KMS-11 (cell line): ENCODE measurements around the gene AMOTL1.
A peak's percentile ranks its signal among the peaks of the same experiment; 100 is the strongest.

Experiments used
- H2AFZ ChIP-seq: fragments of 200-600 bp; sonication (generic); 2 replicates; pipeline ENCODE4 v1.6.1; 2016; ENCODE audit warnings: antibody characterized with exemption, mixed run types, low read depth
- H3K27ac ChIP-seq: fragments of 200-600 bp; sonication (generic); 2 replicates; pipeline ENCODE4 v1.6.1; 2016; ENCODE audit warnings: mild to moderate bottlenecking, mixed run types
- H3K27me3 ChIP-seq: fragments of 200-600 bp; sonication (generic); 2 replicates; pipeline ENCODE4 v1.6.1; 2017; ENCODE audit warnings: mild to moderate bottlenecking, low read depth, mixed run types, moderate library complexity; ENCODE audit not compliant: insufficient read depth
- H3K36me3 ChIP-seq: fragments of 200-600 bp; sonication (generic); 2 replicates; pipeline ENCODE4 v1.6.1; 2017; ENCODE audit warnings: mild to moderate bottlenecking, mixed run types; ENCODE audit not compliant: insufficient read depth
- H3K4me1 ChIP-seq: fragments of 200-600 bp; sonication (generic); 2 replicates; pipeline ENCODE4 v1.6.1; 2016; ENCODE audit warnings: mild to moderate bottlenecking, low read depth, mixed run types; ENCODE audit not compliant: poor library complexity, severe bottlenecking
- H3K4me2 ChIP-seq: fragments of 200-600 bp; sonication (generic); 2 replicates; pipeline ENCODE4 v1.7.0; 2016; ENCODE audit warnings: mild to moderate bottlenecking, mixed run types
- H3K4me3 ChIP-seq: fragments of 200-600 bp; sonication (generic); IDR thresholded peaks from 2 replicates; pipeline ENCODE4 v1.6.1; 2017; ENCODE audit warnings: low read depth, low read length, mixed read lengths; ENCODE audit not compliant: insufficient read depth
- H3K79me2 ChIP-seq: fragments of 200-600 bp; sonication (generic); 2 replicates; pipeline ENCODE4 v1.6.1; 2016; ENCODE audit warnings: low read depth, mixed run types; ENCODE audit not compliant: insufficient read depth
- H3K9ac ChIP-seq: fragments of 200-600 bp; sonication (generic); 2 replicates; pipeline ENCODE4 v1.6.1; 2016; ENCODE audit warnings: mild to moderate bottlenecking, mixed run types
- H4K20me1 ChIP-seq: fragments of 200-600 bp; sonication (generic); 2 replicates; pipeline ENCODE4 v1.6.1; 2016; ENCODE audit warnings: mild to moderate bottlenecking, mixed run types; ENCODE audit not compliant: insufficient read depth
- TF ChIP-seq, protein P1 (sequence below): fragments of 200-600 bp; sonication (generic); conservative IDR thresholded peaks from 2 replicates; pipeline ENCODE4 v1.6.1; 2017; ENCODE audit warnings: low read depth, mild to moderate bottlenecking, antibody characterized with exemption, low read length, moderate library complexity, mixed read lengths

The AMOTL1 gene

DNA sequence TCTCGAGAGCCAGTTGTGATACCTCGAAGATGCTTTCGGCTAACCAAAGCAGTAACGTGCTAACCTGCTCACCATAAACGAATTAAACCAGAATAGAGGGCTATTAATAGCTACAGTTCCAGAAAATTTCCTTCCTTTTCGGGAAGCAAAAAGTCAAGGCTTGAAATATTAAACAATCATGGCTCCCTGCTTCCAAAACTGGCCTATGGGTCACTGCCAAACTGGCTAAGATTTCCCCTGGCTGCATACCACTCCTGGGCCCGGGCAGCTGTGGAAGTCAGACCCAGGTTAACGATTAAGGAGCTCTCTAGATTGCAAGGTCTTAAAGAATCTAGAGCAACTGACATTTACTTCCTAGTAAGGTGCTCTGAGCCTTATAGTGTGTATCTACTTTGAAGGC is 1.7 kb downstream of the AMOTL1 start:
- H3K27me3 ChIP-seq: no peaks in the 10 kb centered on the region
- H3K4me1 ChIP-seq: peaks cover 7% of the 10 kb centered on the region
- no peaks in the 10 kb centered on the region for H4K20me1 ChIP-seq
- H3K9ac ChIP-seq: no peak overlapping the region
- H3K27ac ChIP-seq: no peak overlapping the region
- TF ChIP-seq, protein P1, sequence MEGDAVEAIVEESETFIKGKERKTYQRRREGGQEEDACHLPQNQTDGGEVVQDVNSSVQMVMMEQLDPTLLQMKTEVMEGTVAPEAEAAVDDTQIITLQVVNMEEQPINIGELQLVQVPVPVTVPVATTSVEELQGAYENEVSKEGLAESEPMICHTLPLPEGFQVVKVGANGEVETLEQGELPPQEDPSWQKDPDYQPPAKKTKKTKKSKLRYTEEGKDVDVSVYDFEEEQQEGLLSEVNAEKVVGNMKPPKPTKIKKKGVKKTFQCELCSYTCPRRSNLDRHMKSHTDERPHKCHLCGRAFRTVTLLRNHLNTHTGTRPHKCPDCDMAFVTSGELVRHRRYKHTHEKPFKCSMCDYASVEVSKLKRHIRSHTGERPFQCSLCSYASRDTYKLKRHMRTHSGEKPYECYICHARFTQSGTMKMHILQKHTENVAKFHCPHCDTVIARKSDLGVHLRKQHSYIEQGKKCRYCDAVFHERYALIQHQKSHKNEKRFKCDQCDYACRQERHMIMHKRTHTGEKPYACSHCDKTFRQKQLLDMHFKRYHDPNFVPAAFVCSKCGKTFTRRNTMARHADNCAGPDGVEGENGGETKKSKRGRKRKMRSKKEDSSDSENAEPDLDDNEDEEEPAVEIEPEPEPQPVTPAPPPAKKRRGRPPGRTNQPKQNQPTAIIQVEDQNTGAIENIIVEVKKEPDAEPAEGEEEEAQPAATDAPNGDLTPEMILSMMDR: no peak
- no peak overlapping the region for H2AFZ ChIP-seq
- H3K79me2 ChIP-seq: no peaks in the 10 kb centered on the region
- H3K36me3 ChIP-seq: no peaks in the 10 kb centered on the region
- peak overlapping the region; percentile 68; the same call in 1 of the 2 replicates for H3K4me2 ChIP-seq
- no peak overlapping the region for H3K4me3 ChIP-seq

DNA sequence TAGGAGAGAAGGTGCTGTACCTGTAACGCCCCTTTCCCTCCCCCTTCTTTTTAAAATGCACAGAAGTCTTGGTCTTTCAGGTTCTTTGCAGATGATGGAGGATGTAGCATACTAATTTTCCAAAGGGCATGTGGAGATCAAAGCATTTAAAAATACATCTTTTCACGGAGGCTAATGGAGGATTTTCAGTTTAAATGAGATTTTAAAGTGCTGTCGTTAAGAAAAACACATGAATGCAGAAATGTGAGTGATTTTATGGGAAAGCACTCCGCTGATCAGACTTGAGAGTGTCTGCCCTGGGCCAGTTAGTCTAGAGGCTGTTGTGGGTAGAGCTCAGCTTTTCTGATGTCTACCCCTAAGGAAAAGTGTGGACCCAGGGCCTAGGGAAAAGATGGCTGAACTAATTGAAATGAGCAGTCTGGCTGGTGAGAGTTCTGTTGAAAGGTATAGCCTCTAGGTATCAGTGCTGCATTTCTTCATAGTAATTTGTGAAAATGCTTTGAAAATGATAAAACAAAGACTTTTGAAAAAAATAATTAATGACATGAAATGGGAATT is 2.5 kb downstream of the AMOTL1 start:
- Histone ChIP-seq H3K4me3 (no peak overlapping the region), H3K27ac (no peak overlapping the region), H2AFZ (no peak overlapping the region), H4K20me1 (no peaks in the 10 kb centered on the region), H3K36me3 (no peaks in the 10 kb centered on the region), H3K27me3 (no peaks in the 10 kb centered on the region), H3K9ac (no peak overlapping the region), H3K4me2 (no peak overlapping the region), H3K4me1 (peaks cover 7% of the 10 kb centered on the region), H3K79me2 (no peaks in the 10 kb centered on the region)
- TF ChIP-seq, protein P1: no peak

DNA sequence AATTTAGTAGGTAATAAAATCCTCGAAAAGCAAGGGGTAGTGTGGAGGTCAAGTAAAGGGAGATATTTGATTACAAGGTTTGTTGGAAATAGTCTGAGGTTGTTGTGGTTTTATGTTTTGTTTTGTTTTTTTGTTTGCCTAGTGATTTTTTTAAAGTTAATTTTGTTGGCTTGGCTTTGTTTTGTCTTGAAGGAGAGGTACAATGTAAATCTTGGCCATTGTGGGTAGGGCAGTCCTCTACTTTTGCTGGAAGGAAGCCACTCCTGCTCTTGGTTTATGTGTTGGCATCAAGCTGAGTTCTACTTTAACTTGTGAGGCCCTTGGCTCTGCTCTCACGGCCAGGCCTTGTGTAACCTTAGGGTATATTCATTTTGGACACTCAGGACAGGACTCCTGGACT is 3.2 kb downstream of the AMOTL1 start:
- Histone ChIP-seq H3K4me3 (no peak overlapping the region), H3K4me2 (no peak overlapping the region), H3K36me3 (no peaks in the 10 kb centered on the region), H3K9ac (no peak overlapping the region), H3K79me2 (no peaks in the 10 kb centered on the region), H4K20me1 (no peaks in the 10 kb centered on the region), H3K4me1 (peaks cover 7% of the 10 kb centered on the region), H3K27ac (no peak overlapping the region), H2AFZ (no peak overlapping the region), H3K27me3 (no peaks in the 10 kb centered on the region)
- TF ChIP-seq, protein P1: no peak

DNA sequence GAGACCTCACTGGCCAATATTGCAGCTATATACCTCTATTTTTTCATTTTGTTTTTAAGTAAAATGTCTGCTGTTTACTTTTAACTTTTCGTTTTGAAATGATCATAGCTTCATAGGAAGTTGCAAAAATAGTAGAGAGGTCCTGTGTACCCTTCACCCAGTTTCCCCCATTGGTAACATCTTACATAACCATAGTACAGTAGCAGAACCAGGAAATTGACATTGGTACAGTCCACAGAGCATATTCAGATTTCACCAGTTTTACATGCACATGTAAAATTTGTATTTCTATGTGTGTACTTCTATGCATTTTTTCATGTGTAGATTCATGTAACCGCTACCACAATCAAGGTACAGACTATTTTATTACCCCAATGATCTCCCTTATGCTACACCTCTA is 3.8 kb downstream of the AMOTL1 start:
- Histone ChIP-seq H3K27ac (no peak overlapping the region), H3K4me1 (peaks cover 7% of the 10 kb centered on the region), H4K20me1 (no peaks in the 10 kb centered on the region), H3K9ac (no peak overlapping the region), H3K79me2 (no peaks in the 10 kb centered on the region), H3K4me2 (no peak overlapping the region), H3K36me3 (no peaks in the 10 kb centered on the region), H2AFZ (no peak overlapping the region), H3K4me3 (no peak overlapping the region), H3K27me3 (no peaks in the 10 kb centered on the region)
- TF ChIP-seq, protein P1: no peak
